GM19239 (cell line): ENCODE data around the gene NCKAP5.
A peak's percentile ranks its signal among the peaks of the same experiment; 100 is the strongest.

ENCODE experiments used
- DNase-seq: peaks from one replicate; pipeline ENCODE4 v3.0.0; 2011; ENCODE audit warnings: low spot score; ENCODE audit not compliant: insufficient read length
- FAIRE-seq: peaks from 2 replicates; lab custom pipeline; 2011; peaks lifted over from hg19 to GRCh38; lab: Jason Lieb, UNC

NCKAP5 gene

DNA sequence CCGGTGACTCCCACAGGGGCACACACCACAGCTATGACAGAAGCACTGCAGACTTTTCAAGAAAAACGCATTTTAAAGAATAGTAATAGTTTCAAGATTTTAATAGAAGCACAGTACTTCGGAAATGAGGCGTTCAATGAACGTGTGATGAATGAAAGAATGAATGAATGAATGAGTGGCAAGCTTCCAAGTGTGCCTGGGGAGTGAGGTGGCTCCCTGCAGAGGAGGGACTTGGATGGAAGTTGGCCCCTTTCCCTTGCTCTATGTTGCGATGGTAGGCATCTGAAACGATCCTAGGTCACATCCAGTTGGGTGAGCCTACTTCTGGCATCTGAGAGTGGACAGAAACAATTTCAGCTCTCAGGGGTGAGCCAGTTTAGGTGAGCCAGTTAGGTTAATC lies 65.6 kb downstream of the NCKAP5 start:
- no peak for FAIRE-seq
- no peak for DNase-seq

GRCh38 chr2:133500917-133501316 lies 67.3 kb downstream of the NCKAP5 start:
- DNase-seq (no peak), FAIRE-seq (peak; percentile 26)

- peak; percentile 89 for FAIRE-seq
Measured at GRCh38 chr2:133498662-133499585, 69.3 kb downstream of the NCKAP5 start.

GRCh38 chr2:133497951-133498565 lies 70.2 kb downstream of the NCKAP5 start:
- FAIRE-seq (peak; percentile 14), DNase-seq (no peak)

More at GRCh38 chr2:133498662-133499585, 69.3 kb downstream of the NCKAP5 start:
- DNase-seq: no peak

DNA sequence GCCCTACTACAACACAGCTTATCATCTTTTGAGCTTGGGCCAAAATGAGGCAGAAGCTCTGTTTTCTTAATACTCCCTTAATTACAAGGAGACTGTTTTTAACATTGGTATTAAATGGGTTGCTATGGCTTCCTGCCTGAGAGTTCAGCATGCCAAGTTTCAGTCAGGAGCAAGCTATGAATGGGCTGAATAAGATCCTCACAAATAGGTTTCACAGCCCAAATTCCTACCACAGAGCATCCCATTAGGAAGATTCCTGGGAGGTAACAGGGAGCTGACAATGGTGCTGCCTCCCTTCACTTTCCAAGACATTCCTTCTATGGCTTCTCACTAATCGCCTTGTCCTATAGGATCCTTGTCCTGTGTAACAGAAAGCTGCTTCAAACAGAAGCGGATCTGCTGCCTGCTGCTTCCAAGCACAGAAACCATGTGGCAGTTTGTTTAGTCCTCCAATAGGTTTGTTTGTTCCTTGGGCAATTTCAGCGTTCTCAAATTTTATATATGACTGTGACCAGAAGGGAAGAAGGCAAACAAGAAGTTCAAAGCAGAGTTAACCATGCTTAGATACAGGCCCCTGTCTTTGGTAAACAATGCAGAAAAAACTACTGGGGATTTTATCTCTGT lies 70.9 kb downstream of the NCKAP5 start:
- DNase-seq (no peak), FAIRE-seq (peak; percentile 11)

- FAIRE-seq (peak; percentile 54), DNase-seq (no peak)
Measured at GRCh38 chr2:133496501-133497269, 71.6 kb downstream of the NCKAP5 start.

DNA sequence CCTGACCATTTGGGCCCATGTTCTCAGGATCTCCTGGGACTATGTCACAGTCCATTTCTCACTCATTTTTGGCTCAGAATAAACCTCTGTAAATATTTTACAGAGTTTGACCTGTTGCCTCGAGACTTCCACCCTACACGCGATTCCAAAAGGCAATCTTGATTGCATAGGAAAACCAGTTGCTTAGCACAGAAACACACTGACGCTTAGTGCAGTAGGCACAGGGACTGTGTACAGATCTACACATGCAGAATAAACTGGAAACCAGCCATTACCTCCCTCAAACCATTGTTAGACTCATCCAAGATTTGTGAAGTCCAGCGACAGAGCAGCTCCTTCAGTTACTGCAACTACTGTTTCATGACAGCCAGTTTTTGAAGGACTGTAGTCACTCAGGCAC lies 73.0 kb downstream of the NCKAP5 start:
- FAIRE-seq (no peak), DNase-seq (no peak)

DNA sequence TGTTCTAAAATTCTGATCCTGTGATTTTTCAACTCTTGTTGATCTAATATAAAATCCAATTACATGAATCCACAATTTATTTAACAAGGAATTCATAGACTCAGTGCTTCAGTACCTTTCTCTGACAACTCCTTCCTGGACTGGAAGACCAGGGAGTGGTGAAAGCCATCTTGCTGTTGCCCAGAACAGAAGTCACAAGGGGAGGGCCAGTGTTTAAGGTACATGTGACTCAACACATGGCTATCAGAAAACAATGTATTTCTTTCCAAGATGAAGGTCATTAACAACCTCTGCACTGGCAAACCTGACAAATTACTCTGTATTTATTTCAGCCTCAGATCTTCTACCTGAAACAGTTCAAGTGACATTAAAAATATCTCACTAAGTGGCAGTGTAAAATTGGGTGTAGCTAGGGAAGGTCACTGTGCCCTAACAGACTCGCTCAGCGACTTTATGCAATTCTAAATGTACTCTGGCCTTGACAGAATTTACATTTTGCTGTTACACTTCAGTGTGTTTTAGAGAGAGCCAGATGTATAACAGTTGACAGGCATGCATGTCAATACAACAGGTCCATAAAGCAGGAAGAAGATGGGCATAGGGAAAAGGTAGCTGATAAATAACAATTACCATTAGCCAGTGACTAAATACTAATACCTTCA lies 75.4 kb downstream of the NCKAP5 start:
- no peak for FAIRE-seq
- DNase-seq: no peak

GRCh38 chr2:133490411-133490980 lies 77.8 kb downstream of the NCKAP5 start:
- DNase-seq: no peak
- no peak for FAIRE-seq

DNA sequence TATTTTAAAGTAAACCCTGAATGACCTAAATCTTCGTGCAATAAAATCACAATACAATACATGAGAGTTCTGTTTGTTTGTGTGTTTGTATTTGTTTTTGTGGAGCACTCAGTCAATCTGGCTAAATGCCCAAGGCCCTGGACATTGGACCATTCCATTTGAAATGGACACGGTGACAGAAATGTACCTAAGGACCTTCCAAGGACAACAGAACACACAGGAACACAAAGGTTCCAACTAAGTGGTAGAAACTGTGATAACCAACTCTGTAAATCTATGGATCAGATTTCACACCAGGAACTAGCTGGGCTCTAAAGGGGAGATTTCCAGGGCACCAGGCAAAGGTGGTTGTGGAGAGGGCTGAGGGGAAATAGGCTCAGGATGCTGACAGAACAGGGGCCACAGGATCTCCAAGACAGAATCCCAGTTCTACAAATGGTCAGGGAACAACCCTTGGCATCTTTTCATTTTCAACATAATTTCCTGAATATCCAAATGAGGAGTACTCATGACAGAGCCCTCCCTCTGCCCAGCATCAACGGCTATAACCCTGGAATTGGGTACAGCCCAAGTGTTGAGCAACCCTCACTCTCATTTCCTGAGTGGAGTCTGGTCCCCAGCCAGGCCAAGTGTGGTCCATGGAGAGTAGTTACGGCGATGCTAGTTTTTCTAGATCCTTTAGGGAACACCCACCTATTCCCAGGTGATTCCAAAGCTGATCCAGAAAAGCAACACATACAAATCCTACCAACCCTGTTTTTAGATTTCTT lies 78.4 kb downstream of the NCKAP5 start:
- DNase-seq: no peak
- no peak for FAIRE-seq

DNA sequence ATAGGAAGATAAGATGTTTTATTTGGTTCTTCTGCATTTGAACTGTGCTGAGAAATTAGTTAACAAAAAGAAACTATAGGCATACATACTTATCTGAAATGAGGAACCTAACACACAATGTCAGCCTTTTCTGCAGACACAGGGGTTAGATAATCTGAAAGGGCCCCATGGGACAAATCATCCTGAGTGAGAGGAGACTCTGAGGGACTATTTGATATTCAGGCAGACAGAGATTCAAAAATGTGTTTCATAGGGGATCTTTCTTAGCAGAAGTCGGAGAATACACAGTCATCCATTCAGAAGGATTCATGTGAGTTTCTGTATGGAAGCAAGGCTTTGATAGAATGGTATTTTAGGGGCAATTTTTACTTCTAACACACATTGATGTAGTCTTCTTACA lies 79.1 kb downstream of the NCKAP5 start:
- FAIRE-seq (no peak), DNase-seq (no peak)

- FAIRE-seq: no peak
Measured at GRCh38 chr2:133486771-133487191, 81.5 kb downstream of the NCKAP5 start.

DNA sequence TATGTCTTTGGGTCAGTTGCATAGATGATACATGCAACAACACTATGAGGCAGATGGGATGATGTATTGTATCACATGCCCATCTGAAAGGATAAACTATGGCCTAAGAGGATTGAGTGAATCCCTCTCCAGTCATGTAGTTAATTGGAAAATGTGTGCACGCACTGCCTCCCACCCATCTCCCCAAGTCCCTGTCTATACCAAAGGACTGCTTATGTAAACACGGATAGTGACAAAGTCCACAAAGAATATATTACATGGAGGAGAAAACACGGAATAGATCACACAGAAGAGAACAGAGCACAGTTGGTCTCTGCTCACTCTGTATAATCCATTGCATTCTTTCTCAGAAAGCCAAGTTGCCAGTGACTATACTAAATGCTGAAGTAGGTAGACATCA lies 82.4 kb downstream of the NCKAP5 start:
- FAIRE-seq (no peak), DNase-seq (no peak)

More at GRCh38 chr2:133486771-133487191, 81.5 kb downstream of the NCKAP5 start:
- no peak for DNase-seq

GRCh38 chr2:133484784-133485183 lies 83.5 kb downstream of the NCKAP5 start:
- FAIRE-seq (no peak), DNase-seq (no peak)

DNA sequence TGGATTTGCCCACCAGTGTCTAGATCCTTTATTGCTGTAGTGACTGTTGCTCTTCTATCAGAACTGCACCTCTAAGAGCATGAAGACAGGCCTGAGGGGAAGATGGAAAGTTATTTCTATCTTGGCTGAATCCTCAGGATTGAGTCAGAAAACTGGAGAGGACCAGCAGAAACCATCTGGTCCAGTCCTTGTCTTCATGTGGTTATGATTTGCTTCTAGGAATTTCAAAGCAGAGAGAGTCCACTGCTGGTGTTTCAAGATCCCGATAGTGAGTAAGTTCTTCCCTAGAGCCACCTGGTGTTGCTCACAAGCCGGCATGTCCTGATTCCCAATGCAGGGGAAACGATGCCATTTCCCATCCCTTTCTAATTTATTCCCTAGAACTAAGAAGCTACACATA lies 84.2 kb downstream of the NCKAP5 start:
- no peak for FAIRE-seq
- DNase-seq: no peak

DNA sequence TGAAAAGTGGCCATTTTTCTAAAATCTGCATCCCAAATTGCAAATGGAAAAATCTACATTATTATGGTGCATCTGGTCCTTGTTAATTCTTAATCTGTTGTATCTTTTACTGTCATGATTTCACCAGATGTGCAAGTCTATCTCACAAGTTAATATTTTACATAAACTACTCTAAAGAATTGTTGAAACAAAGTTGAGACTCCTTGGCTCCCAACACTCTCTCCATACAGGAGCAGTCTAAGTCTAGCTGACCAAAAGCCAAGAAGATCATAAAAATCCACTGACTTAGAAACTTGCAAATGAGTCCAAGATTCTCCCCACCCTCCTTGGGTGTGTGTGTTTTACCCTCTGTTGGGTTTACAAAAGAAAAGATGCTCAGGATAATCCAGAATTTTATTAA lies 85.1 kb downstream of the NCKAP5 start:
- no peak for FAIRE-seq
- no peak for DNase-seq

DNA sequence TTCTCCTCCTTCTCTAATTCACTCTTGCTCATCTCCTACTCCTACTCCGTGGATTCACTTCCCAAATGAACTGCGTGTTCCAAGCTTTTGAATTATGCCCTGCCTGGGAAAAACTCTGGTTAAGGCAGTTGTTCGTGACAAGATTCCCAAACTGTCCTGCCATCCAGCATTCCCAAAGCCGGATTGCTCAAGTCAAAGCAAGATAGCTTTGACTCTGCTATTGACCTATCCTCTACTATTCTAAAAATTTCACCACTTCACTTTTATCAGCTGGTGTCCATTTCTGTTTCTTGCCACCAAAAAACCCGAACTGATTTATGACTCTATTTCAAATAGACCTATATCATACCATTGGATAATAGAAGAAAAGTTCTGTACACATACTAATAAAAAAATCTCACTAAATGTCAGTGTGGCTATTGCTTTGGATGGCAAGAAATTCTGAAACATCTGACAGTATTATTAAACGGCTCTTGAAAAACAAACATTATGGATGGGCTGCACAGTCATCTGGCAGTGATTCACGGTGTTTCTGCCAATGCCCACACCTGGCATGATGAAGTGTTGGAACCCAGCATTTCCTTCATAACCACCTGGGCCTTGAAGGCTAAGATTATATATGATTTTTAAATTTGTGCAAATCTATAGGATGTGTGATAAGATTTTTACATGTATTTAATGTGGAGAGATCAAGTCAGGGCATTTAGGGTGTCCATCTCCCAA lies 87.4 kb downstream of the NCKAP5 start:
- no peak for FAIRE-seq
- DNase-seq: no peak

DNA sequence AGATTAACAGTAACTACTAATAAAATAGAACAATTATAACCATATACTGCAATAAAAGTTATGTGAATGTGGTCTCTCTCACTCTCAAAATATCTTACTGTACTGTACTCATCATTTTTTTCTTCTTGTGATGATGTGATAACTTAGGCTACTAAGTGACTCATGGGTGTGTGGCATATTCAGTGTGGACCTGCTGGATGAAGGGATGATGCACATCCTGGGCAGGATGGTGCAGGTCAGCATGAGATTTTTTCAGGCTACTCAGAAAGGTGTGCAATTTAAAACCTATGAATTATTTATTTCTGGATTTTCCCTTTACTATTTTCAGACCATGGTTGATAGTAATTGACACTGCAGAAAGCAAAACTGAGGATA lies 90.7 kb downstream of the NCKAP5 start:
- DNase-seq (no peak), FAIRE-seq (no peak)
